Endothelial cell of umbilical vein (primary cell): ENCODE results near the gene NKTR. TPM values are rescaled to one million over a fixed set of nuclear protein-coding genes. Genes with fewer than 3 reads are reported as not detected.

Source experiments
- BruUV-seq: library from RNA; stranded (reverse); fragments of 400-500 nt; replicated peaks from 2 replicates; lab custom pipeline; 2021; lab: Mats Ljungman, UMichigan
- CTCF ChIA-PET: fragments of 300-600, 350-600 bp; sonication (Branson Sonifier 250); formaldehyde crosslinking; loops from one replicate; lab custom pipeline; 2021; ENCODE audit warnings: antibody characterized with exemption, inconsistent platforms; lab: Charles Lee
- POLR2A ChIA-PET: fragments of 300-600, 350-600 bp; sonication (Branson Sonifier 250); formaldehyde crosslinking; loops from one replicate; lab custom pipeline; 2021; ENCODE audit warnings: antibody characterized with exemption, inconsistent platforms; lab: Charles Lee
- DNase-seq: peaks from one replicate; pipeline ENCODE4 v3.0.0-alpha.2; 2011; ENCODE audit warnings: low read depth, low spot score
- FAIRE-seq: peaks from 2 replicates; lab custom pipeline; 2011; peaks lifted over from hg19 to GRCh38; lab: Jason Lieb, UNC
- H2AFZ ChIP-seq: 2 replicates; pipeline ENCODE4 v1.6.0; 2012; ENCODE audit warnings: low read depth, low read length, control low read depth, inconsistent platforms
- H3K27ac ChIP-seq: 2 replicates; pipeline ENCODE4 v1.5.1; 2011; ENCODE audit warnings: low read depth, mild to moderate bottlenecking, control low read depth, low read length, moderate library complexity; ENCODE audit not compliant: insufficient read depth
- H3K27me3 ChIP-seq, 2 experiments: 2 replicates each; pipeline versions ENCODE4 v1.6.0 to v1.6.1; 2011; ENCODE audit warnings: low read length in 2 of 2, mixed read lengths in 1 of 2; ENCODE audit not compliant: control insufficient read depth in 2 of 2, insufficient read depth in 2 of 2
- H3K36me3 ChIP-seq, 2 experiments: 2 replicates in 1 of 2; 3 replicates in 1 of 2; pipeline ENCODE4 v1.5.1; 2011; ENCODE audit warnings: low read length in 2 of 2, mild to moderate bottlenecking in 1 of 2, moderate library complexity in 1 of 2; ENCODE audit not compliant: control insufficient read depth in 2 of 2, insufficient read depth in 2 of 2; ENCODE audit errors: extremely low read depth in 1 of 2
- H3K4me1 ChIP-seq: 3 replicates; pipeline ENCODE4 v1.5.1; 2011; ENCODE audit warnings: mild to moderate bottlenecking, low read length; ENCODE audit not compliant: control insufficient read depth, insufficient read depth; ENCODE audit errors: extremely low read depth
- H3K4me2 ChIP-seq: 2 replicates; pipeline ENCODE4 v1.6.1; 2011; ENCODE audit warnings: low read length, control low read depth, mixed read lengths; ENCODE audit not compliant: insufficient read depth
- H3K4me3 ChIP-seq, 3 experiments: fragments of 200-600 bp in 1 of 3; sonication (generic), shearing (Covaris generic) in 1 of 3; replicated peaks in 1 of 3; 2 replicates each; pipeline ENCODE4 v1.5.1; 2011 to 2016; ENCODE audit warnings: control low read depth in 3 of 3, low read length in 3 of 3, mild to moderate bottlenecking in 2 of 3, inconsistent platforms in 1 of 3, low read depth in 1 of 3, moderate library complexity in 1 of 3; ENCODE audit not compliant: insufficient read depth in 1 of 3
- H3K79me2 ChIP-seq: 2 replicates; pipeline ENCODE4 v1.6.0; 2012; ENCODE audit warnings: low read length, inconsistent platforms; ENCODE audit not compliant: control insufficient read depth, insufficient read depth
- H3K9ac ChIP-seq: replicated peaks from 2 replicates; pipeline ENCODE3; 2011; ENCODE audit warnings: low read length, control low read depth; ENCODE audit not compliant: insufficient read depth; ENCODE audit errors: extremely low read depth
- H3K9me1 ChIP-seq: replicated peaks from 3 replicates; pipeline ENCODE4 v1.6.0; 2011; ENCODE audit warnings: mild to moderate bottlenecking, low read length; ENCODE audit not compliant: control insufficient read depth, insufficient read depth; ENCODE audit errors: extremely low read depth
- H3K9me3 ChIP-seq: replicated peaks from 2 replicates; pipeline ENCODE4 v1.5.1; 2012; ENCODE audit warnings: low read length, inconsistent platforms; ENCODE audit not compliant: control insufficient read depth, insufficient read depth
- H4K20me1 ChIP-seq: replicated peaks from 2 replicates; pipeline ENCODE3; 2011; ENCODE audit warnings: mild to moderate bottlenecking, low read length; ENCODE audit not compliant: control insufficient read depth, insufficient read depth; ENCODE audit errors: extremely low read depth
- CTCF ChIP-seq, 2 donors: IDR thresholded peaks; 1 replicate in 1 of 2; 2 replicates in 1 of 2; pipeline ENCODE4 v1.5.1; 2011; ENCODE audit warnings: low read length in 2 of 2, mild to moderate bottlenecking in 2 of 2, moderate library complexity in 2 of 2, control low read depth in 1 of 2, inconsistent platforms in 1 of 2, low read depth in 1 of 2; ENCODE audit not compliant: insufficient read depth in 1 of 2; ENCODE audit errors: extremely low read depth in 1 of 2
- EZH2 ChIP-seq: IDR thresholded peaks from 2 replicates; pipeline ENCODE4 v1.6.1; 2012; ENCODE audit warnings: borderline replicate concordance, low read depth, mild to moderate bottlenecking, moderate library complexity, low read length, inconsistent platforms; ENCODE audit not compliant: severe bottlenecking
- FOS ChIP-seq: IDR thresholded peaks from 2 replicates; pipeline ENCODE4 v1.6.1; 2011; ENCODE audit warnings: mild to moderate bottlenecking, low read length, moderate library complexity, borderline replicate concordance; ENCODE audit not compliant: insufficient read depth
- GATA2 ChIP-seq: IDR thresholded peaks from 2 replicates; pipeline ENCODE4 v1.7.0; 2011; ENCODE audit warnings: low read depth, mild to moderate bottlenecking, moderate library complexity, mixed read lengths, low read length; ENCODE audit not compliant: insufficient read length, insufficient read depth
- JUN ChIP-seq: IDR thresholded peaks from 2 replicates; pipeline ENCODE4 v1.6.1; 2011; ENCODE audit warnings: borderline replicate concordance, low read depth; ENCODE audit not compliant: insufficient read length, insufficient read depth
- MAX ChIP-seq: IDR thresholded peaks from 2 replicates; pipeline ENCODE4 v1.6.1; 2011; ENCODE audit not compliant: insufficient read depth, insufficient read length
- MYC ChIP-seq: IDR thresholded peaks from one replicate; pipeline ENCODE4 v1.6.1; 2011; ENCODE audit warnings: mild to moderate bottlenecking, low read depth, low read length
- POLR2A ChIP-seq: IDR thresholded peaks from 2 replicates; pipeline ENCODE4 v1.6.1; 2012; ENCODE audit warnings: low read depth, mild to moderate bottlenecking, control low read depth, low read length
- POLR2AphosphoS5 ChIP-seq: IDR thresholded peaks from 2 replicates; pipeline ENCODE4 v1.6.1; 2012; ENCODE audit warnings: low read depth, mild to moderate bottlenecking, control low read depth, low read length, moderate library complexity; ENCODE audit not compliant: insufficient read depth
- dilution Hi-C: fragments of 300-500 bp; cut with MboI; formaldehyde crosslinking; loops from one replicate; pipeline ENCODE4 v1.15.0; 2019; ENCODE audit warnings: low sequenced_read_pairs; ENCODE audit not compliant: extremely low pct_ligation_motif_present
- intact Hi-C: fragments of 100-400 bp; cut with micrococcal nuclease; formaldehyde crosslinking; loops from one replicate; pipeline ENCODE4 v1.10.0; 2022
- polyA plus RNA-seq, 4 experiments: library from polyadenylated mRNA; depleted of rRNA in 3 of 4; stranded (reverse) in 3 of 4; unstranded in 1 of 4; fragments of >200 nt; gene quantifications; 2 replicates each; pipeline versions ENCODE4 v1.2.1 to v1.2.3, GENCODE V29; 2011 to 2012; ENCODE audit warnings: missing spikeins in 1 of 4
- total RNA-seq: library from RNA; stranded (reverse); gene quantifications from 2 replicates; pipeline ENCODE4 v1.2.3, GENCODE V29; 2021

The NKTR gene
- total and polyA plus RNA-seq, 2 donors (not counting 3 experiments of a cell fraction or from before 2014, with no cell fraction given): 27.4 to 99.0 TPM

GRCh38 chr3:42680271-42680670 lies 79.8 kb downstream of the NKTR start:
- no peak overlapping the region for H3K9ac ChIP-seq
- intact Hi-C loops: no loop called here
- no peaks in the 10 kb centered on the region for H4K20me1 ChIP-seq
- FAIRE-seq (no peak), DNase-seq (no peak)
- ChIA-PET POLR2A (no interaction called here), CTCF (no interaction called here)
- H3K79me2 ChIP-seq: no peaks in the 10 kb centered on the region
- H3K36me3 ChIP-seq: no peaks in the 10 kb centered on the region
- H3K4me2 ChIP-seq: no peak overlapping the region
- BruUV-seq: no TSS peak
- H3K27me3 ChIP-seq: peaks cover 13 to 25% of the 10 kb centered on the region in 2 experiments
- H3K4me1 ChIP-seq: no peaks in the 10 kb centered on the region
- H3K9me3 ChIP-seq: no peaks in the 10 kb centered on the region
- no peak overlapping the region for H2AFZ ChIP-seq
- dilution Hi-C loops: no loop called here
- no peak overlapping the region for H3K4me3 ChIP-seq
- no peak overlapping the region for H3K27ac ChIP-seq
- H3K9me1 ChIP-seq: no peaks in the 10 kb centered on the region
- TF ChIP-seq EZH2 (no peak), CTCF (IDR thresholded peaks at IDR 0.05; ENCODE audit: extremely low read depth in 1 of 2, insufficient read depth in 1 of 2, low read depth in 1 of 2, low read length in 2 of 2) (no peak), JUN (no peak), POLR2AphosphoS5 (no peak), GATA2 (no peak), POLR2A (no peak), FOS (no peak), MYC (no peak), MAX (no peak)
